GM18858 (cell line): ENCODE results near the gene RAB25.
A peak's percentile ranks its signal among the peaks of the same experiment; 100 is the strongest.

ENCODE experiments used
- ATAC-seq: cut with Tn5 transposase; IDR thresholded peaks from one replicate; pipeline ENCODE4 v1.9.1; 2021; ENCODE audit not compliant: unreplicated experiment

The RAB25 gene

GRCh38 chr1:156100205-156100995 is 39.4 kb downstream of the RAB25 start:
- no peak for ATAC-seq

DNA sequence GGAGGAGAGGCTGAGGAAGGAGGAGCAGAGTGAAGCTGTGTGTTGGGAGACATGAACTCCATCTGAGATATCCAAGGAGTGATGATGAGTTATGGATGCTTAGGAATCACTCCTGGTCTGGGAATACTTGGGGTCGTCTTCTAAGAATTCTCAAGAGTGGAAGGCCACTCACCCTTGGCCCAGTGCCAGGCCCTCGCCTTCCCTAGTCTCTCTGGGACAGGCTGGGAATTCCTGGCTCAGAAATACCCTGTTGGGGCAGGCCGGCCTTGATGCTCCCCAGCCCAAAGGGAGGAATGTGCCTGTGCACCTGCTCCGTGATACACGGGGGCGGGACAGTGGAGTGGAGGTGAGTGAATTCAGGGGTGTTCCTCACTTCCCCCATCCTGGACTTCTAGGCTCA is 40.9 kb downstream of the RAB25 start:
- no peak for ATAC-seq

DNA sequence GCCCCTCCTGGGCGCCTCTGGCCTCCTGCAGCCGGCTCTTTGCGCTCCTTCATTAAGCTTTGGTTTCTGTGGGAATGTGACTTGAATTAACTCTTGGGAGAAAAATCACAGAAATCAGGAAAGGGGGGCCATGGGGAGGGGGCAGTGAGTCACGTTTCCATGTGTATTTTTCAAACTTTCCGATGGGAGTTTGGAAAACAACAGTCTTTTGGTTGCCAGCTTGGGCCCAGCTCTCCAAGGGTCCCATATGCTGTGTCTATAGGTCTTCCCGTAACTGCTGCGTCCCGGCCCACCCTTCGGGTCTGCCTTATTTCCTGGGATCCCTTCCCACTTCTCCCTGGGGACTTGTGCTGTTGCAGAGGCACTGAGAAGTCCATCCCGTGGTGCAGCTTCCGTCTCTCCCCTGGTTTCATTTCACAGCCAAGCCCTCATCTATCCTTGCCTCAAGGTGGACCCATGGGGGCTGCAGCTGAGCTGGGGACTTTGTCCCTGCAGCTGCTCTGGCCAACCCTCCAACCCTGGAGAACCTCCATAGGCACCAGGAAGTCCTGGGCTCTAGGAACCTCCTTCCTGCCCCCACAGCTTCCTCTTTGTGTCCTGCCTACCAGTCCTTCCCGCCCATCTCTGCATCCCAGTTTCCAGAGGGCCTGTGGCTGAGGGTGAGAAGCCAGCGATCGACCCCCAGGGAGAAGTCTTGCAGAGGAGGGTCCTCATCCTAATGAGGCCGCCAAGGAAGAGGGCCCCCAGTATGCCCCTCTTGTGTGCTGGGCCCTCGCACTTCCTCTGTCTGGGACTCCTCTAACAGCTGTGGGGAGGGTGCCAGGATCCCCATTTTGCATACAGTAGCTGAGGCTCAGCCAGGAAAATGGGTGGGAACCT is 41.9 kb downstream of the RAB25 start:
- no peak for ATAC-seq

- ATAC-seq = no peak
These were observed 42.6 kb downstream of the RAB25 start for GRCh38 chr1:156103521-156103947.

- ATAC-seq = no peak
These were observed 43.3 kb downstream of the RAB25 start for GRCh38 chr1:156104065-156104810.

GRCh38 chr1:156104861-156105832 is 44.2 kb downstream of the RAB25 start:
- ATAC-seq = no peak

DNA sequence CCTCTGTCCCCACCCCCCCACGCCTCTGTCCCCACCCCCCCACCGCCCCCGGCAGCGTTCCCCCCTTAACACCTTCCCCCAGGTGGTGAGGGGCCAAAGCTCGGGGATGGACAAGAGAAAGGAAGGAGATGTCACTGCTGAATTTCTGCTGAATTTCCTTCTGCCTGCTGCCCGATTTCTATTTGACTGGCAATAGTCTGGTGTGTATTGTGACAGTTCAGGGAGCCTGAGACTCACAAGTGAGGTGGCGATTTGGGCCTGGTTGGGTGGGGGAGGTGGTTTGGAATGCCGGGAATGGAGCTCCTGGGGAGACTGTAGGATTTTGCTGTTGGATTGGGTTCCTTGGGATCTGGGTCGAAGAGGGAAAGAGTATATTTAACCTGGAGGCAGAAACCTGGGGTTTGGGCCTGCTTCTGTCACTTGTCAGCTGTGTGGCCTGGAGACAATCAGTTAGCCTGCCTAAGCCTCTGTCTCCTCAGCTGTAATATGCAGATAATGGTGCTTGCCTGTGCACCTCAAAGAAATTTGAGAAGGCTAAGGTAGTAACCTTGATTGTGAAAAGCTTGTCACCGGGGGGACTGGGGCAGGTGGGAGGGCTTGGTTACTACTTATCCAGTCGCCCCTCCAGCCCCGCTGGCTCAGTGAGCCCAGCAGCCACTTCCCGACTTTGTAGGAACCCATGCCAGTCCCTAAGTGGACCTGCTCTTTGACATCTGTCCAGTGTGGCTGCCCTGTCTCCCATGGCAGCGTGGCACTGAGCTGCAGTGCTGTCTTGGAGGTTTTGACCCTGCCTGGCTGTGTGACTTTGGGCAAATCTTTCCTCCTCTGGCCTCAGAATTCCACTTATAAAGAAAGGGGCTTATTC is 45.9 kb downstream of the RAB25 start:
- ATAC-seq = no peak

DNA sequence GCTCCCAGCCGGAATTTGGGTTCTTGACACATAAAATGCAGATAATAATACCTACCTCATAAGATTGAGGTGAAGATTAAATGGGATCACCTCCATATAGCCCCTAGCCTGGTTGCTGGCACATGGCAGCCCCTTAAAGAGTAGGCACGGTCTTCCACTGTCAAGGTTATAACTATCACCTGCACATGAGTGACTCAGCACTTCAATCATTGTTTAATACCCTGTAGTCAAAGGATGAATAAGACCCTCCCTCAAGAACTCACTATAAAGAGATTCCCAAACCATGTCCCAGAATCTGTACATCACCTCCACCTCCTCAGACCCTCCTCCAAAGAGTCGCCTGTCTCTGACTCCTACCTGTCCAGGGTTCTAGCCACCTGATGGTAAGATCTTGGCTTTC is 47.1 kb downstream of the RAB25 start:
- no peak for ATAC-seq

GRCh38 chr1:156108664-156109241 is 47.8 kb downstream of the RAB25 start:
- no peak for ATAC-seq

DNA sequence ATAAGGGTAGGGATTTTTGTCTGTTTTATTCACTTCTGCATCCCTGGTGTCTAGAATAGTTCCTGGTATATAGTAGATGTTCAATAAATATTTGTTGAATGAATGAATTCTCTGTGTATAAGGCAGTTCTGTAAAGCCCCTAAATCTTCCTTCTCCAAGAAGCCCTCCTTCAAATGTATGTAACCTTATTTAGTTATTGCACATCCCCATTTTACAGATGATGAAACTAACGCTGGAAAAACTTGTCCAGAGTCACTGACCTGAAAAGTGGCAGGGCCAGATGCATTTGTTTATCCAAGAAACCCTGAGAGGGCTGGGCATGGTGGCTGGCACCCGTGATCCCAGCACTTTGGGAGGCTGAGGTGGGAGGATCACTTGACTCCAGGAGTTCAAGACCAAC is 49.3 kb downstream of the RAB25 start:
- no peak for ATAC-seq

DNA sequence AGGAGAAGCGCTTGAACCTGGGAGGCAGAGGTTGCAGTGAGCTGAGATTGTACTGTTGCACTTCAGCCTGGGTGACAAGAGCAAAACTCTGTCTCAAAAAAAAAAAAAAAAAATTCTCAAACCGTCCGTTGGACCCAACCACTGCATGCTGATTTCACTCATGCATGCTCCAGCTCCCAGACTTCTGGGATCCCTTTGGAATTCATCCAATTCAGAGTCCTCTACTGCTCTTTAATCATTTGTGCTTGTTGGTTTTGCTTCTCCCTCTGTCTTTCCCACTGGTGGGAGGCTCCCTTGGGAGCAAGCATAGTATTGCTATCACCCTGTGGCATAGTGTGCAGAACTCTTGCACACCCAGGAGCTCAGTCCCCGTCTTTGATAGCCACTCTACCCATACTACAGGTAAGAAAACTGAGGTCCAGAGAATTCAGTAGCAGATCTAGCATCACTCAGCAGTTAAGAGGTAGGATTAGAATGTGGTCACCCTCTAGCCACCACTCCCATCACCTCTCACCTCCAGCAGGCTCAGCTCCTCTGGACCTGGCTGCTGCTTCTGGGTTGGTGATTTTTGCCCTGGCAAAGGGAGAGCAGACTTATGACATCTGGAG is 50.5 kb downstream of the RAB25 start:
- no peak for ATAC-seq

DNA sequence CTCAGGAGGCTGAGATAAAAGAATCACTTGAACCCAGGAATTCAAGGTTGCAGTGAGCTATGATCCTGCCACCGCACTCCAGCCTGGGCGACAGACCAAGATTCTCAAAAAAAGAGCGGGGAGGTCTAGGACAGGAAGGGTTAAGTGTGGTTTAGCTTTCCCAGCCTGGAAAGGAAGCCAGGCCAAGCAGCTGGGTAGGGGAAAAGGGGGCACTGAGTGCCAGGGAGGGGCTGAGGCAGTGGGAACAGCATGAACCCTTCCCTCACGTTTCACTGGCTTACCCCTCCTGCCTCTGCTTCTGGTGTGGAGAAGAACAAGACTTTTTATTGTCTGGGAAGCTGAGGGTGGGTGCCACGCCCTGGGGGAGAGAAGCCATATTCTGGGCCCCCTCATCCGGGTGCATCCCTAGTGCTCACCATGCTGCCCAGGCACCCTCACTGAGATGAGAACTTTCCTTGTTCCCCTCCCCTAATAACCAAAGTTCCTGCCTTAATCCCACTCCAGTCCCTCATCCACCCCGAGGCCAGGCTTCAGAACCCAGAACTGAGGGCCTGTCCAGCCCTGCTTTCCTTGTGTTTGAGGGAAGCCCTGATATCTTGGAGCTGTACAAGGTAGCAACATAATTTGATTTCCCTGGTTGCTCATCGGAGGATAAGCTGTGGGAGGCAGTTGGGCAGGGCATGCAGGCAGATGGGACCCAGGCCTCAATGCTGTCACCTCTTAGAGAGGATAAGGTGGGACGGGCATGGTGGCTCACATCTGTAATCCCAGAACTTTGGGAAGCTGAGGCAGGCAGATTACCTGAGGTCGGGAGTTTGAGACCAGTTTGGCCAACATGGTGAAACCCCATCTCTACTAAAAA is 51.5 kb downstream of the RAB25 start:
- ATAC-seq = no peak

GRCh38 chr1:156113282-156113950 is 52.5 kb downstream of the RAB25 start:
- no peak for ATAC-seq

GRCh38 chr1:156114101-156114918 is 53.4 kb downstream of the RAB25 start, which contains the start of gene LMNA:
Gene LMNA (plus strand): TSS chr1:156114711. CDS start chr1:156114919, 208 bp downstream.
- peak; percentile 49 for ATAC-seq

DNA sequence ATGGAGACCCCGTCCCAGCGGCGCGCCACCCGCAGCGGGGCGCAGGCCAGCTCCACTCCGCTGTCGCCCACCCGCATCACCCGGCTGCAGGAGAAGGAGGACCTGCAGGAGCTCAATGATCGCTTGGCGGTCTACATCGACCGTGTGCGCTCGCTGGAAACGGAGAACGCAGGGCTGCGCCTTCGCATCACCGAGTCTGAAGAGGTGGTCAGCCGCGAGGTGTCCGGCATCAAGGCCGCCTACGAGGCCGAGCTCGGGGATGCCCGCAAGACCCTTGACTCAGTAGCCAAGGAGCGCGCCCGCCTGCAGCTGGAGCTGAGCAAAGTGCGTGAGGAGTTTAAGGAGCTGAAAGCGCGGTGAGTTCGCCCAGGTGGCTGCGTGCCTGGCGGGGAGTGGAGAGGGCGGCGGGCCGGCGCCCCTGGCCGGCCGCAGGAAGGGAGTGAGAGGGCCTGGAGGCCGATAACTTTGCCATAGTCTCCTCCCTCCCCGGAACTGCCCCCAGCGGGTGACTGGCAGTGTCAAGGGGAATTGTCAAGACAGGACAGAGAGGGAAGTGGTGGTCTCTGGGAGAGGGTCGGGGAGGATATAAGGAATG is 54.1 kb downstream of the RAB25 start:
- ATAC-seq = no peak
